ENCODE data around the gene KIF20B.
"Not testable (repeated sequence)": the region's sequence is repeated elsewhere in the genome, so short reads cannot be mapped to it uniquely, and the experiment has no call there.

Gene KIF20B

GRCh38 chr10:89776665-89777064, 75.3 kb downstream of the KIF20B start:
- no peak for DNase-seq (ENCODE audit: low spot score)

GRCh38 chr10:89782470-89782869, 81.1 kb downstream of the KIF20B start:
- DNase-seq (ENCODE audit: low spot score): no peak

GRCh38 chr10:89783406-89783805, 82.0 kb downstream of the KIF20B start:
- DNase-seq (ENCODE audit: low spot score): no peak

- DNase-seq (ENCODE audit: low spot score): no peak
Measured at GRCh38 chr10:89785095-89785494, 83.7 kb downstream of the KIF20B start.

GRCh38 chr10:89789188-89789877, 87.9 kb downstream of the KIF20B start:
- no peak for DNase-seq (ENCODE audit: low spot score)

- DNase-seq (ENCODE audit: low spot score): no peak
Measured at GRCh38 chr10:89792187-89792586, 90.8 kb downstream of the KIF20B start.

GRCh38 chr10:89793649-89794254, 92.4 kb downstream of the KIF20B start:
- peak; percentile 73 for DNase-seq (ENCODE audit: low spot score)

GRCh38 chr10:89795840-89796239, 94.5 kb downstream of the KIF20B start:
- no peak for DNase-seq (ENCODE audit: low spot score)

- DNase-seq (ENCODE audit: low spot score): no peak
Measured at GRCh38 chr10:89798092-89798491, 96.7 kb downstream of the KIF20B start.

GRCh38 chr10:89799573-89799972, 98.2 kb downstream of the KIF20B start:
- no peak for DNase-seq (ENCODE audit: low spot score)

GRCh38 chr10:89805599-89806013, 104.2 kb downstream of the KIF20B start:
- DNase-seq (ENCODE audit: low spot score): no peak

- no peak for DNase-seq (ENCODE audit: low spot score)
Measured at GRCh38 chr10:89808842-89809241, 107.5 kb downstream of the KIF20B start.

- no peak for DNase-seq (ENCODE audit: low spot score)
Measured at GRCh38 chr10:89809766-89810165, 108.4 kb downstream of the KIF20B start.

GRCh38 chr10:89810908-89811525, 109.6 kb downstream of the KIF20B start:
- no peak for DNase-seq (ENCODE audit: low spot score)

- no peak for DNase-seq (ENCODE audit: low spot score)
Measured at GRCh38 chr10:89813546-89813945, 112.2 kb downstream of the KIF20B start.

GRCh38 chr10:89814278-89814677, 112.9 kb downstream of the KIF20B start:
- DNase-seq (ENCODE audit: low spot score): no peak

GRCh38 chr10:89815049-89815853, 113.9 kb downstream of the KIF20B start:
- DNase-seq (ENCODE audit: low spot score): no peak

GRCh38 chr10:89819008-89819407, 117.6 kb downstream of the KIF20B start:
- not testable (repeated sequence) for DNase-seq (ENCODE audit: low spot score)
